ENCODE measurements around the gene C19orf85.

Gene C19orf85

DNA sequence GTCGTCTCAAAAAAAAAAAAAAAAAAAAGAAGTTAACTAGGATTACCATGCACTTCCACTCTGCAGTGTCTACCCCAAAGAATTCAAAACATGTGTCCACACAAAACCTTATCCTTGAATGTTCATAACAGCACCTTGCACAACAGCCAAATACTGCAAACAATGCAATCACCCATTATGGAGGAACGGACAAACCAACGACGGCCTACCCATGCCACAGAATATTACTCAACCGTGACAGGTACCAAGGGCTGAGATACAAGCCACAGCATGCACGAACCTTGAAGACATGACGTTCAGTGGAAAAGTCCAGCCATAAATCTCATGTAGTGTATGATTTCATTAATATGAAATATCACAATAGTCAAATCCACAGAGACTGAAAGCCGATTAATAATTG is 18.5 kb downstream of the C19orf85 start:
- H3K4me3 ChIP-seq (ENCODE audit: low read length), result no peak overlapping the region
- no peaks in the 10 kb centered on the region for H3K4me1 ChIP-seq (ENCODE audit: low read length)
- no peak overlapping the region for H3K27ac ChIP-seq (ENCODE audit: low read length)
- TF ChIP-seq, protein P1, sequence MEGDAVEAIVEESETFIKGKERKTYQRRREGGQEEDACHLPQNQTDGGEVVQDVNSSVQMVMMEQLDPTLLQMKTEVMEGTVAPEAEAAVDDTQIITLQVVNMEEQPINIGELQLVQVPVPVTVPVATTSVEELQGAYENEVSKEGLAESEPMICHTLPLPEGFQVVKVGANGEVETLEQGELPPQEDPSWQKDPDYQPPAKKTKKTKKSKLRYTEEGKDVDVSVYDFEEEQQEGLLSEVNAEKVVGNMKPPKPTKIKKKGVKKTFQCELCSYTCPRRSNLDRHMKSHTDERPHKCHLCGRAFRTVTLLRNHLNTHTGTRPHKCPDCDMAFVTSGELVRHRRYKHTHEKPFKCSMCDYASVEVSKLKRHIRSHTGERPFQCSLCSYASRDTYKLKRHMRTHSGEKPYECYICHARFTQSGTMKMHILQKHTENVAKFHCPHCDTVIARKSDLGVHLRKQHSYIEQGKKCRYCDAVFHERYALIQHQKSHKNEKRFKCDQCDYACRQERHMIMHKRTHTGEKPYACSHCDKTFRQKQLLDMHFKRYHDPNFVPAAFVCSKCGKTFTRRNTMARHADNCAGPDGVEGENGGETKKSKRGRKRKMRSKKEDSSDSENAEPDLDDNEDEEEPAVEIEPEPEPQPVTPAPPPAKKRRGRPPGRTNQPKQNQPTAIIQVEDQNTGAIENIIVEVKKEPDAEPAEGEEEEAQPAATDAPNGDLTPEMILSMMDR (IDR thresholded peaks at IDR 0.05; ENCODE audit: low read depth, low read length), result no peak
- no peak for TF ChIP-seq EZH2phosphoT487 (IDR thresholded peaks at IDR 0.05; ENCODE audit: low read depth)
- H3K27me3 ChIP-seq (ENCODE audit: low read depth, low read length), result no peaks in the 10 kb centered on the region
- no peak overlapping the region for H3K9ac ChIP-seq (ENCODE audit: low read length)
- no peak overlapping the region for H3K4me2 ChIP-seq (ENCODE audit: low read length)
- H3K79me2 ChIP-seq (ENCODE audit: low read length), result no peaks in the 10 kb centered on the region
- H4K20me1 ChIP-seq (ENCODE audit: insufficient read depth, low read length), result no peaks in the 10 kb centered on the region
- no peak overlapping the region for H2AFZ ChIP-seq (ENCODE audit: low read depth, low read length)
- no peaks in the 10 kb centered on the region for H3K36me3 ChIP-seq (replicated peaks; ENCODE audit: low read depth, low read length)
- H3K9me3 ChIP-seq (ENCODE audit: insufficient read depth, low read length), result no peaks in the 10 kb centered on the region

DNA sequence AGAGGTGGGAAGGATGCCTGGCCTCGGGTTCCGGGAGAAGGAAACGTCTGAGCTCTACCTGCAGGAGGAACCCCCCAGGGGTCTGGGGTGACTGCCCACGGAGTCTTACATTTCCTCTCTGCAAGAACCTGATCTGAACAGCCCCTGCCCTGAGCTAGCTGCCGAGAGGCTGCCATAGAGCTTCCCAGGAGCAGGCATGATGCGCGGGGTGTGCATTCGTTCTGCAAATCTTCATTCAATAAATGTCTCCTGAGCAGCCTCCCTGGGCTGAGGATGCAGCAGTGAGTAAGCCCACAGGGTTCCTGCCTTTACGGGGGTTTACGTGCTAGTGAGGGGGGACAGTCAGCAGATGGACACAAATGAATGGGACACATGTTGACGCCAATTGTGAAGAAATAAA is 19.9 kb downstream of the C19orf85 start:
- Histone ChIP-seq H4K20me1 (ENCODE audit: insufficient read depth, low read length) (no peaks in the 10 kb centered on the region), H3K4me3 (ENCODE audit: low read length) (no peak overlapping the region), H2AFZ (ENCODE audit: low read depth, low read length) (no peak overlapping the region), H3K4me2 (ENCODE audit: low read length) (no peak overlapping the region), H3K79me2 (ENCODE audit: low read length) (no peaks in the 10 kb centered on the region), H3K4me1 (ENCODE audit: low read length) (no peaks in the 10 kb centered on the region), H3K9ac (ENCODE audit: low read length) (no peak overlapping the region), H3K36me3 (replicated peaks; ENCODE audit: low read depth, low read length) (no peaks in the 10 kb centered on the region), H3K27me3 (ENCODE audit: low read depth, low read length) (no peaks in the 10 kb centered on the region), H3K9me3 (ENCODE audit: insufficient read depth, low read length) (no peaks in the 10 kb centered on the region), H3K27ac (ENCODE audit: low read length) (no peak overlapping the region)
- no peak for TF ChIP-seq EZH2phosphoT487 (IDR thresholded peaks at IDR 0.05; ENCODE audit: low read depth)
- TF ChIP-seq, protein P1 (IDR thresholded peaks at IDR 0.05; ENCODE audit: low read depth, low read length), result no peak

DNA sequence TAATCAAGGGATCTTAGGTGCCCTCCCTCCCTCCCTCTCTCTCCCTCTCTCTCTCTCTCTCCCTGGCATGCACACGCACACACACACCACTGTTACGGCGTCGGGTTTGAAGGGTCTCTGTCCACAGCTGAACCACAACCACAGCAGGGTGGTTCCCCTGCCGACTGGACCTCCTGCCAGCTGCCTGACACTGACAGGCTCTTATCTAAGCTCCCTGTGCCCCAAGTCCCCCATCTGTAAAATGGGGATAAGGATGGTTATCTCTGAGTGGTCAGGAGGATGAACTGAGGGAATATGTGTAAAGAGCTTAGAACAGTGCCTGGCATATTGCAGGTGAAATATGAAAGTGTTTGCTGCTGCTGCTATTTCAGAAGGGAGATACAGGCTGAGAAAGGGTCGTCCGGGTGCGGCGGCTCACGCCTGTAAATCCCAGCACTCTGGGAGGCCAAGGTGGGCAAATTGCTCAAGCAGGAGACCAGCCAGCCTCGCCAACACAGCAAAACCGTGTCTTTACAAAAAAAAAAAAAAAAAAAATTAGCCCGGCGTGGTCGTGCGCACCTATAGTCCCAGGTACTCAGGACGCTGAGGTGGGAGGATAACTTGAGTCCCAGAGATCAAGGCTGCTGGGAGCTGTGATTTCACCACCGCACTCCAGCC is 20.6 kb downstream of the C19orf85 start:
- H3K79me2 ChIP-seq (ENCODE audit: low read length), result no peaks in the 10 kb centered on the region
- H2AFZ ChIP-seq (ENCODE audit: low read depth, low read length), result no peak overlapping the region
- H3K36me3 ChIP-seq (replicated peaks; ENCODE audit: low read depth, low read length), result no peaks in the 10 kb centered on the region
- H3K9ac ChIP-seq (ENCODE audit: low read length), result no peak overlapping the region
- no peak overlapping the region for H3K4me2 ChIP-seq (ENCODE audit: low read length)
- H3K27ac ChIP-seq (ENCODE audit: low read length), result no peak overlapping the region
- no peaks in the 10 kb centered on the region for H3K4me1 ChIP-seq (ENCODE audit: low read length)
- no peaks in the 10 kb centered on the region for H3K27me3 ChIP-seq (ENCODE audit: low read depth, low read length)
- H3K9me3 ChIP-seq (ENCODE audit: insufficient read depth, low read length), result no peaks in the 10 kb centered on the region
- TF ChIP-seq EZH2phosphoT487 (IDR thresholded peaks at IDR 0.05; ENCODE audit: low read depth), result no peak
- H4K20me1 ChIP-seq (ENCODE audit: insufficient read depth, low read length), result no peaks in the 10 kb centered on the region
- no peak overlapping the region for H3K4me3 ChIP-seq (ENCODE audit: low read length)

DNA sequence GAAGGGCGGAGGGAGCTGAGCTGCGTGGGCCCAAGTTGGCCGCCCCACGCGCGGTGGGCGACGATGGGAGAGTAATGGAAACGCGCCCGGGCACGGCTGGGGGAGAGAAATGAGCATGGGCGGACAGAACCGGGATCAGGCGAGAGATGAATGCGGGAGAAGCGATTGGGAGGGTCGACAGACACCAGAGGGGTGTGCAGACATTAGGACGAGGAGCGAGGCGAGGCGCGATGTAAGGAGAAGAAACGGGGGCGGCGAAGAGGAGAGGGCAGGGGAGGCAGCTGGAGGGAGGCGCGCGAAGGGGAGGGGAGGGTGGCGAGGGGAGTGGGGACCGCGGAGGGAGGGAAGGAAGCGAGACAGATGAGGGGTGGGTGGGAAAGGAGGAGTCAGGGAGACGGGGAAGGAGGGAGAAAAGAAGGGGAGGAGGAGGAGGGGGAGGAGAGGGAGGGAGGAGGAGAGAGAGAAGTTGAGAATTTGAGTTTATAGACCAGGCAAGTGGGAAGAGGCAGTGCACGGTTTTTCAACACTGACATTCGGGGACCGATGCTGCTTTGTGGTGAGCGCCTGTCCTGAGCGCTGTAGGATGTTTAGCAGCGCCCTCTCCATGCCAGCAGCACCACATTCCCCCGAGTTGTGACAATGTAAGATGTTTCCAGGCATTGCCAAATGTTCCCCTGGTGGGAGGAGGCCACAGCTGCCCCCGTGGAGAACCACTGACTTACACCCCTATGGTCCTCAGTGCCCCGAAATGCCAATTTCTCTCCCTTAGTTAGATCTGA is 21.3 kb downstream of the C19orf85 start, which contains the start of gene SHISA7:
Gene SHISA7, minus strand, starts transcription at position 256 of the 779 bp plus-strand sequence. CDS start 437 bp downstream, outside the sequence.
- no peaks in the 10 kb centered on the region for H3K9me3 ChIP-seq (ENCODE audit: insufficient read depth, low read length)
- TF ChIP-seq EZH2phosphoT487 (IDR thresholded peaks at IDR 0.05; ENCODE audit: low read depth), result no peak
- no peak within 1 kb of the TSS for H3K9ac ChIP-seq (ENCODE audit: low read length)
- no peaks in the 10 kb centered on the region for H3K79me2 ChIP-seq (ENCODE audit: low read length)
- H3K27me3 ChIP-seq (ENCODE audit: low read depth, low read length), result no peaks in the 10 kb centered on the region
- H3K4me1 ChIP-seq (ENCODE audit: low read length), result no peaks in the 10 kb centered on the region
- H2AFZ ChIP-seq (ENCODE audit: low read depth, low read length), result no peak within 1 kb of the TSS
- H4K20me1 ChIP-seq (ENCODE audit: insufficient read depth, low read length), result no peaks in the 10 kb centered on the region
- H3K4me3 ChIP-seq (ENCODE audit: low read length), result no peak within 1 kb of the TSS
- no peak within 1 kb of the TSS for H3K4me2 ChIP-seq (ENCODE audit: low read length)
- H3K36me3 ChIP-seq (replicated peaks; ENCODE audit: low read depth, low read length), result no peaks in the 10 kb centered on the region
- no peak within 1 kb of the TSS for H3K27ac ChIP-seq (ENCODE audit: low read length)
